ENCODE data around the gene POLN.

DNA sequence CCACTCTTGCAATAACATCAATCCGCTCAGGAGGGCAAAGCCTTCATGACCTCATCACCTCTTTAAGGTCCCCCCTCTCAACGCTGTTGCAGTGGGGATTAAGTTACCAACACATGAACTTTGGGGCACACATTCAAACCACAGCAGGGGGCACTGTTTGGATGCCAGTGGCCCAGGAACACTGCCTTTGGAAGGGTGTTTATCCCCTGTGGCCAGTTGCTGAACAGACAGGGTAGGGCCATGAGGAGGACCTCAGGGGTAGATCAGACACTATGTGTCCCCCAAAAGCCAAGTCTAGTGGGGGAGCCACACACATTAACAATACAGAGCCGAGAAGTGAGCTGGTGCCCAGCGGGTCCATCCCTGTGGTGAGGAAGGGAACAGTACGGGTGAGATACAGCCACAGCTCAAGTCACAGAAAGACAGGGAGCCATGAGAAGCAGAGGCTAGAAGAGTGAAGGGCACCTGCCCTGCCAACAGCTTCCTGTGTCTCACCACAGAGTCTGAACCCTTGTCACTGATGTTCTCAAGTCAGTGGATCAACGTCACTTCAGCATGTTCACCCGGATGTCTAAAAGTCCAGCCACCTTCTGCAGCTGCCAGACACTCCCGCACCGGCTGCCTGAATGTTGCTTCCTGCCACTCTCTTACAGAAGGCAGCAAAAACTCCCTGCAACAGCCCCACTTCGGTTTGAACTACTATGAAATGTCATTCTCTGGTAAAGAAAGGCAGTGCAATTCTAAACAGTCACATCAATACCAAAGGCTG lies 39.8 kb upstream of the POLN start:
- TF ChIP-seq POLR2A (IDR thresholded peaks at IDR 0.05; ENCODE audit: low read depth, low read length) = no peak
- TF ChIP-seq, protein P1, sequence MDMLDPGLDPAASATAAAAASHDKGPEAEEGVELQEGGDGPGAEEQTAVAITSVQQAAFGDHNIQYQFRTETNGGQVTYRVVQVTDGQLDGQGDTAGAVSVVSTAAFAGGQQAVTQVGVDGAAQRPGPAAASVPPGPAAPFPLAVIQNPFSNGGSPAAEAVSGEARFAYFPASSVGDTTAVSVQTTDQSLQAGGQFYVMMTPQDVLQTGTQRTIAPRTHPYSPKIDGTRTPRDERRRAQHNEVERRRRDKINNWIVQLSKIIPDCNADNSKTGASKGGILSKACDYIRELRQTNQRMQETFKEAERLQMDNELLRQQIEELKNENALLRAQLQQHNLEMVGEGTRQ (IDR thresholded peaks at IDR 0.05; ENCODE audit: low read depth, low read length) = no peak
- TF ChIP-seq, protein P2, sequence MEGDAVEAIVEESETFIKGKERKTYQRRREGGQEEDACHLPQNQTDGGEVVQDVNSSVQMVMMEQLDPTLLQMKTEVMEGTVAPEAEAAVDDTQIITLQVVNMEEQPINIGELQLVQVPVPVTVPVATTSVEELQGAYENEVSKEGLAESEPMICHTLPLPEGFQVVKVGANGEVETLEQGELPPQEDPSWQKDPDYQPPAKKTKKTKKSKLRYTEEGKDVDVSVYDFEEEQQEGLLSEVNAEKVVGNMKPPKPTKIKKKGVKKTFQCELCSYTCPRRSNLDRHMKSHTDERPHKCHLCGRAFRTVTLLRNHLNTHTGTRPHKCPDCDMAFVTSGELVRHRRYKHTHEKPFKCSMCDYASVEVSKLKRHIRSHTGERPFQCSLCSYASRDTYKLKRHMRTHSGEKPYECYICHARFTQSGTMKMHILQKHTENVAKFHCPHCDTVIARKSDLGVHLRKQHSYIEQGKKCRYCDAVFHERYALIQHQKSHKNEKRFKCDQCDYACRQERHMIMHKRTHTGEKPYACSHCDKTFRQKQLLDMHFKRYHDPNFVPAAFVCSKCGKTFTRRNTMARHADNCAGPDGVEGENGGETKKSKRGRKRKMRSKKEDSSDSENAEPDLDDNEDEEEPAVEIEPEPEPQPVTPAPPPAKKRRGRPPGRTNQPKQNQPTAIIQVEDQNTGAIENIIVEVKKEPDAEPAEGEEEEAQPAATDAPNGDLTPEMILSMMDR (conservative IDR thresholded peaks at IDR 0.05; ENCODE audit: low read depth, low read length) = 0 out of 2 replicates have a peak, but pooled peaks have one; percentile 19
- TF ChIP-seq CEBPB (IDR thresholded peaks at IDR 0.05; ENCODE audit: low read depth, low read length) = no peak
- peak; percentile 16 for TF ChIP-seq SMC3 (IDR thresholded peaks at IDR 0.05; ENCODE audit: low read depth, low read length)
- no peak for TF ChIP-seq NFE2L2 (IDR thresholded peaks at IDR 0.05; ENCODE audit: low read depth, low read length)
- TF ChIP-seq MXI1 (IDR thresholded peaks at IDR 0.05; ENCODE audit: borderline replicate concordance, low read depth, low read length) = no peak

Measured in IMR-90 (cell line).